ENCODE results near the gene TBC1D9B. TPM values are rescaled to one million over a fixed set of nuclear protein-coding genes. Genes with fewer than 3 reads are reported as not detected.

TBC1D9B gene
- total and polyA plus RNA-seq, 9 of the 15 experiments (the other 6 are each of a cell fraction or from before 2014, with no cell fraction given): 2.9 to 59.1 (median 33.5) TPM

GRCh38 chr5:179832039-179832745 lies 75.5 kb downstream of the TBC1D9B start:
- Histone ChIP-seq H3K4me2 (ENCODE audit: insufficient read depth, low read length) (no peak overlapping the region), H3K4me3 (no peak overlapping the region), H4K20me1 (replicated peaks; ENCODE audit: control insufficient read depth, insufficient read depth, low read length) (peaks cover 4% of the 10 kb centered on the region; the same call in 1 of the 2 replicates), H3K9me1 (ENCODE audit: control insufficient read depth, insufficient read depth, low read length) (peaks cover 6% of the 10 kb centered on the region), H3K4me1 (replicated peaks in 1 of 2; ENCODE audit: control insufficient read depth in 2 of 2, insufficient read depth in 2 of 2, low read length in 2 of 2) (peaks cover 0 to 16% of the 10 kb centered on the region in 2 experiments; a peak in 3 of 5 replicates), H3K79me2 (ENCODE audit: control insufficient read depth, insufficient read depth, low read length) (no peaks in the 10 kb centered on the region; the same call in 1 of the 3 replicates), H3K36me3 (ENCODE audit: control insufficient read depth, insufficient read depth, low read length) (peaks cover 81% of the 10 kb centered on the region), H3K9ac (ENCODE audit: insufficient read depth in 1 of 2, low read depth in 2 of 2, low read length in 2 of 2) (peak overlapping the region in 1 of 2 experiments; percentile 48; a peak in 2 of 4 replicates), H3K27me3 (ENCODE audit: control insufficient read depth in 2 of 2, insufficient read depth in 2 of 2, low read length in 2 of 2) (no peaks in the 10 kb centered on the region), H2AFZ (ENCODE audit: low read depth, low read length) (no peak overlapping the region), H3K9me3 (replicated peaks; ENCODE audit: control insufficient read depth, insufficient read depth, low read depth, low read length) (no peaks in the 10 kb centered on the region), H3K27ac (ENCODE audit: extremely low read depth, low read depth, low read length) (no peak overlapping the region)
- no peak; the same call in 2 of the 3 replicates for ATAC-seq
- in situ Hi-C loops (cut with MboI): no loop called here
- intact Hi-C loops (cut with micrococcal nuclease): no loop called here
- CTCF ChIA-PET (ENCODE audit: low intra/inter-chr PET ratio): no interaction called here
- POLR2A ChIA-PET: interaction anchor here (0.6 to 3.3 kb wide), 8 partner anchors 10 to 745 kb away, joined by 3 to 15 read pairs (median 4); partner anchors contain the start of gene SQSTM1
- no peak for FAIRE-seq
- no TSS peak for BruUV-seq (replicated peaks)
- WGBS (ENCODE audit: insufficient coverage, low coverage, missing lambda C conversion rate): 94% methylated on average over 18 of the region's 20 CpGs
- no peak for DNase-seq (ENCODE audit: extremely low read depth in 1 of 4, low spot score in 3 of 4)
- TF ChIP-seq RBFOX2 (IDR thresholded peaks at IDR 0.05; ENCODE audit: low read depth, low read length) (peak; percentile 69), PTBP1 (IDR thresholded peaks at IDR 0.05; ENCODE audit: low read depth, low read length) (no peak), THRB (CRISPR knock-in tag; conservative IDR thresholded peaks at IDR 0.05) (0 out of 2 replicates have a peak, but pooled peaks have one; percentile 58), ZHX1 (conservative IDR thresholded peaks at IDR 0.05; ENCODE audit: low read length) (no peak), ZBTB11 (CRISPR knock-in tag; IDR thresholded peaks at IDR 0.05) (0 out of 6 replicates have a peak, but pooled peaks of 1 of the 3 experiments have one; percentile 15), SUPT5H (IDR thresholded peaks at IDR 0.05) (peak; percentile 33; the same call in 1 of the 2 replicates), SMAD2 (IDR thresholded peaks at IDR 0.05; ENCODE audit: low read depth, low read length) (no peak), BCLAF1 (IDR thresholded peaks at IDR 0.05; ENCODE audit: borderline replicate concordance in 1 of 2, control insufficient read depth in 1 of 2, low read depth in 2 of 2, low read length in 1 of 2) (no peak), ZNF354B (CRISPR knock-in tag; IDR thresholded peaks at IDR 0.05) (no peak)

All from K562 (cell line).